K562 (cell line): ENCODE results near the gene BHLHE40. TPM values are rescaled to one million over a fixed set of nuclear protein-coding genes. Genes with fewer than 3 reads are reported as not detected.

ENCODE experiments used
- CHAMP1 ChIP-seq: fragments of 450-650 bp; IDR thresholded peaks from 2 replicates; pipeline ENCODE4 v1.6.1; 2016; ENCODE audit warnings: mild to moderate bottlenecking
- GABPB2 ChIP-seq: fragments of 250-450 bp; sonication (Bioruptor Pico); conservative IDR thresholded peaks from 2 replicates; pipeline ENCODE4 v1.5.1; 2021; ENCODE audit warnings: mild to moderate bottlenecking
- HINFP ChIP-seq: fragments of 450-650 bp; conservative IDR thresholded peaks from 2 replicates; pipeline ENCODE4 v1.6.1; 2016; ENCODE audit warnings: missing genetic modification characterization, low read depth, mild to moderate bottlenecking, control low read depth, missing compliant biosample characterization
- HMG20A ChIP-seq: fragments of 450-650 bp; formaldehyde crosslinking; conservative IDR thresholded peaks from 2 replicates; pipeline ENCODE4 v1.4.0; 2020; ENCODE audit warnings: mild to moderate bottlenecking, mixed read lengths
- LARP7 ChIP-seq: fragments of 450-650 bp; IDR thresholded peaks from 2 replicates; pipeline ENCODE4 v1.6.1; 2016
- MAZ ChIP-seq, 2 experiments: fragments of 450-650 bp in 1 of 2; sonication (generic) in 1 of 2; formaldehyde crosslinking; IDR thresholded peaks in 1 of 2; conservative IDR thresholded peaks in 1 of 2; 2 replicates each; pipeline versions ENCODE4 v1.4.0 to v1.5.0; 2020; ENCODE audit warnings: mild to moderate bottlenecking in 1 of 2, missing genetic modification reagents in 1 of 2
- MTF1 ChIP-seq: fragments of 250-450 bp; sonication (Bioruptor Pico); IDR thresholded peaks from 2 replicates; pipeline ENCODE4 v1.9.0; 2021; ENCODE audit warnings: moderate library complexity, mild to moderate bottlenecking, inconsistent platforms, borderline replicate concordance
- NCOA6 ChIP-seq: fragments of 450-650 bp; IDR thresholded peaks from 2 replicates; pipeline ENCODE4 v1.6.1; 2017; ENCODE audit warnings: mild to moderate bottlenecking
- PURB ChIP-seq: sonication (generic); formaldehyde crosslinking; IDR thresholded peaks from 2 replicates; pipeline ENCODE4 v1.9.0; 2021; ENCODE audit warnings: low read depth, mild to moderate bottlenecking, missing genetic modification reagents
- ZBTB33 ChIP-seq: sonication (generic); formaldehyde crosslinking; IDR thresholded peaks from 2 replicates; pipeline ENCODE4 v1.8.1; 2023; ENCODE audit warnings: mild to moderate bottlenecking, missing genetic modification reagents
- ZNF318 ChIP-seq, 2 experiments: fragments of 450-650 bp; IDR thresholded peaks; 2 replicates each; pipeline ENCODE4 v1.6.1; 2016; ENCODE audit warnings: mild to moderate bottlenecking in 2 of 2, borderline replicate concordance in 1 of 2, low read depth in 1 of 2, moderate library complexity in 1 of 2
- polyA plus RNA-seq, 8 experiments: library from polyadenylated mRNA; depleted of rRNA in 4 of 8; stranded (reverse) in 5 of 8; unstranded in 3 of 8; fragments of >200 nt; fragmentation: Nextera tagmentation in 2 of 8; fragmentation: Illumina TruSeq in 1 of 8; extraction: Ambion mirVana in 2 of 8; extraction: Trizol in 1 of 8; gene quantifications; 2 replicates each; pipeline versions ENCODE4 v1.2.1 to v1.2.3, GENCODE V29; 2011 to 2014; ENCODE audit warnings: inconsistent platforms in 1 of 8, missing spikeins in 1 of 8
- total RNA-seq, 7 experiments: library from RNA; depleted of rRNA in 6 of 7; stranded (reverse); fragments of >200 nt in 6 of 7; fragmentation: Illumina TruSeq in 2 of 7; extraction: Trizol in 2 of 7; gene quantifications; 2 replicates each; pipeline versions ENCODE4 v1.2.1 to v1.2.3, GENCODE V29; 2011 to 2021; ENCODE audit warnings: low replicate concordance in 1 of 7

BHLHE40 gene
- total and polyA plus RNA-seq, 9 of the 15 experiments (the other 6 are each of a cell fraction or from before 2014, with no cell fraction given), result 12.0 to 83.9 (median 31.4) TPM

GRCh38 chr3:4980229-4981203, 1.3 kb downstream of the BHLHE40 start (continued):
- no peak for TF ChIP-seq CHAMP1
- no peak for TF ChIP-seq PURB (CRISPR knock-in tag)
- no peak for TF ChIP-seq HINFP
- TF ChIP-seq MAZ (CRISPR knock-in tag; conservative IDR thresholded peaks at IDR 0.05 in 1 of 2, IDR thresholded peaks at IDR 0.05 in 1 of 2), result peak; percentile 92 to 98
- TF ChIP-seq GABPB2 (CRISPR knock-in tag), result no peak
- TF ChIP-seq ZBTB33 (CRISPR knock-in tag), result peak; percentile 86
- TF ChIP-seq NCOA6, result no peak
- peak in 1 of 2 experiments; percentile 76; a peak in 2 of 4 replicates for TF ChIP-seq ZNF318 (IDR thresholded peaks at IDR 0.05; ENCODE audit: borderline replicate concordance in 1 of 2, low read depth in 1 of 2)
- no peak for TF ChIP-seq MTF1 (CRISPR knock-in tag)
- TF ChIP-seq LARP7, result 0 out of 2 replicates have a peak, but pooled peaks have one; percentile 48
- no peak for TF ChIP-seq HMG20A (CRISPR knock-in tag)
